Retinal pigment epithelial cell (primary cell): ENCODE data around the gene C16orf96.
"Not testable (repeated sequence)": the region's sequence is repeated elsewhere in the genome, so short reads cannot be mapped to it uniquely, and the experiment has no call there.

Experiments
- DNase-seq: peaks from one replicate; pipeline ENCODE4 v3.0.0-alpha.2; 2010; ENCODE audit warnings: low read depth
- H3K4me3 ChIP-seq: 2 replicates; pipeline ENCODE4 v1.5.1; 2011; ENCODE audit warnings: mild to moderate bottlenecking, low read length, control low read depth, moderate library complexity
- TF ChIP-seq, protein P1 (sequence below): conservative IDR thresholded peaks from 2 replicates; pipeline ENCODE4 v1.5.1; 2011; ENCODE audit warnings: low read depth, low read length, control low read depth, inconsistent platforms

C16orf96 gene

DNA sequence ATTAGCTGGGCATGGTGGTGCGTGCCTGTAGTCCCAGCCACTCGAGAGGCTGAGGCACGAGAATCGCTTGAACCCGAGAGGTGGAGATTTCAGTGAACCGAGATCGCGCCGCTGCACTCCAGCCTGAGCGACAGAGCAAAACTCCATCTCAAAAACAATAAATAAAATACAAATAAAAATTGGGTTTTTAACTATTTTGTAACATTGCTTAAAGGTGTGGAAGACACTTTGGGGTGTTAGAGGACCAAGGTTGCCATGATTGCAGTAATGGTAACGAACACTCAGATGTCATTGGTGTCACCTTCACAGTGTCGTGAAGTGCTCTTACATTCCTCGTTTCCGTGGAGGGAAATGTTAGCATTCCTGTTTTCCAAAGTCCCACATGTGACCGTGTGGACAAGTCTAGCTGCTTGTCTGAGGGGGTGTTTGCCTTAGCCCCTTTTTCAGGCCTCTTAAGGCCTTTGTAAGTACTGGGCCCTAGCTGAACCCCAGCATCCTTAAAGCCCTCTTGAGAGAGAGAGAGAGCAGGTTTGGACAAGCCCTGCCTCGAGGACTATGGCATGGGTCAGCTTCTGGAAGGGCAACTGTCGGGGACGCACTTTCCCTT lies 8.6 kb downstream of the C16orf96 start:
- no peak overlapping the region for H3K4me3 ChIP-seq
- TF ChIP-seq, protein P1, sequence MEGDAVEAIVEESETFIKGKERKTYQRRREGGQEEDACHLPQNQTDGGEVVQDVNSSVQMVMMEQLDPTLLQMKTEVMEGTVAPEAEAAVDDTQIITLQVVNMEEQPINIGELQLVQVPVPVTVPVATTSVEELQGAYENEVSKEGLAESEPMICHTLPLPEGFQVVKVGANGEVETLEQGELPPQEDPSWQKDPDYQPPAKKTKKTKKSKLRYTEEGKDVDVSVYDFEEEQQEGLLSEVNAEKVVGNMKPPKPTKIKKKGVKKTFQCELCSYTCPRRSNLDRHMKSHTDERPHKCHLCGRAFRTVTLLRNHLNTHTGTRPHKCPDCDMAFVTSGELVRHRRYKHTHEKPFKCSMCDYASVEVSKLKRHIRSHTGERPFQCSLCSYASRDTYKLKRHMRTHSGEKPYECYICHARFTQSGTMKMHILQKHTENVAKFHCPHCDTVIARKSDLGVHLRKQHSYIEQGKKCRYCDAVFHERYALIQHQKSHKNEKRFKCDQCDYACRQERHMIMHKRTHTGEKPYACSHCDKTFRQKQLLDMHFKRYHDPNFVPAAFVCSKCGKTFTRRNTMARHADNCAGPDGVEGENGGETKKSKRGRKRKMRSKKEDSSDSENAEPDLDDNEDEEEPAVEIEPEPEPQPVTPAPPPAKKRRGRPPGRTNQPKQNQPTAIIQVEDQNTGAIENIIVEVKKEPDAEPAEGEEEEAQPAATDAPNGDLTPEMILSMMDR, result no peak
- no peak for DNase-seq

GRCh38 chr16:4566144-4566543 lies 10.0 kb downstream of the C16orf96 start:
- no peak for DNase-seq
- TF ChIP-seq, protein P1, result no peak
- no peak overlapping the region for H3K4me3 ChIP-seq

DNA sequence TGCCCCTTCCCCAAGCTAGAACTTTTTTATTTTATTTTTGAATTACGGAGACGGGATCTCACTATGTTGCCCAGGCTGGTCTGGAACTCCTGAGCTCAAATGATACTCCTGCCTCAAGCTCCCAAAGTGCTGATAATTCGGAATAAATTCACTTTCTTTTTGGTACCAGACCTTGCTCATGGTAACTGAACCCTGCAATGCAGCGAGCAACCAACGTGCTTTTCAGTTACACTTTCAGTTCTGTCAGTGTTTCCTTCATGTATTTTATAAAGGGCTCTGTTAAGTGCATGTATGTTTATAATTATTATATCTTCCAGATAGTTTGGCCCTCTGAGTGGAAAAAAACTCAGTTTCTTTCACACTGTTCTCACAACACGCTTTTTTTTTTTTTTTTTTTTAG lies 13.9 kb downstream of the C16orf96 start:
- no peak overlapping the region for H3K4me3 ChIP-seq
- no peak for DNase-seq
- TF ChIP-seq, protein P1, result no peak

DNA sequence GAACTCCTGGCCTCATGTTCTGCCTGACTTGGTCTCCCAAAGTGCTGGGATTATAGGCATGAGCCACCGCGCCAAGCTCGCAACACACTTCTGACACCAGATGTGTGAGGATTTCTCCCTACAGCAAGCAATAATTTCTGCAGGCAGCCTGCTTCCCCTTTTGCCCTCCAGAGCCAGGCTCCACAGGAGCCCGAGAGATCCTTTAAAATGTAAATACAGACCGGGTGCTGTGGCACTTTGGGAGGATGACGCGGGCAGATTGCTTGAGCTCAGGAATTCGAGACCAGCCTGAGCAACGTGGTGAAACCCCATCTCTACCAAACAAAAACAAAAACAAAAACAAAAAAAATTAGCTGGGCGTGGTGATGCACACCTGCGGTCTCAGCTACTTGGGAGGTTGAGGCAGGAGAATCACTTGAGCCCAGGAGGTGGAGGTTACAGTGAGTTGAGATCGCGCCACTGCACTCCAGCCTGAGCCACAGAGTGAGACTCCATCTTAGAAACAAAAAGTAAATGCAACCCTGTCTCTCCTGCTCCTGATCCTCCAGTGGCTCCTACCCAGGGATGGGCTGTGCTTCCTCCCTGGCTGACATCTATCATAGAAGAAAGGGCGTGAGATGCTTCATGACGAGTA lies 14.7 kb downstream of the C16orf96 start:
- H3K4me3 ChIP-seq, result no peak overlapping the region
- no peak for DNase-seq
- TF ChIP-seq, protein P1, result no peak

DNA sequence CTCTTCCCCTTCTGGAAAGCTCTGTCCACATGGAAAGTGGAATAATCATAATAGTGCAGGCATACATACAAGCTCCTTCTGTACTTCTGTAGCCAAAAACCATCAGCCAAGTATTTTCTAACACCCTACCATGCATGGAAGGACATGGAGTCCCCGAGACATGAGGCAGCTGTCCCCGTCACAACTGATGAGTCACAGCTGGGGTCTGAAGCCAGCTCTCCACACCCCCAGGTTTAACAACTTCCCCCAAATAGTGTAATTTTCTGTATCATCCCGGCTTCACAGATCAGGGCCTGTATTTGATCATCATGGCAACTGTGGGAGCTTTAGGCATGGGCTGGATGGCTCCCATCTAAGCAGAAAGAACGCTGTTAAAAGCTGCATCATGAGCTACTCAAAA lies 16.6 kb downstream of the C16orf96 start:
- TF ChIP-seq, protein P1, result no peak
- H3K4me3 ChIP-seq, result no peak overlapping the region
- DNase-seq, result no peak

DNA sequence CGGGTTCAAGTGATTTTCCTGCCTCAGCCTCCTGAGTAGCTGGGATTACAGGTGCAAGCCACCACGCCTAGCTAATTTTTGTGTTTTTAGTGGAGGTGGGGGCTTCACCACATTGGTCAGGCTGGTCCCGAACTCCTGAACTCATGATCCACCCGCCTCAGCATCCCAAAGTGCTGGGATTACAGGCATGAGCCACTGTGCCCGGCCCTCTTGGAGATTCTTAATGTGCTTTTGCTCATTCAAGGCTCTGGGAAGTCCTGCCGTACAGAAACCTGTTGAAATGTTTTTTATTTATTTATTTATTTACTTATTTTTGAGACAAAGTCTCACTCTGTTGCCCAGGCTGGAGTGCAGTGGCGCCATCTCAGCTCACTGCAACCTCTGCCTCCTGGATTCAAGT lies 17.8 kb downstream of the C16orf96 start:
- not testable (repeated sequence) for H3K4me3 ChIP-seq, DNase-seq

DNA sequence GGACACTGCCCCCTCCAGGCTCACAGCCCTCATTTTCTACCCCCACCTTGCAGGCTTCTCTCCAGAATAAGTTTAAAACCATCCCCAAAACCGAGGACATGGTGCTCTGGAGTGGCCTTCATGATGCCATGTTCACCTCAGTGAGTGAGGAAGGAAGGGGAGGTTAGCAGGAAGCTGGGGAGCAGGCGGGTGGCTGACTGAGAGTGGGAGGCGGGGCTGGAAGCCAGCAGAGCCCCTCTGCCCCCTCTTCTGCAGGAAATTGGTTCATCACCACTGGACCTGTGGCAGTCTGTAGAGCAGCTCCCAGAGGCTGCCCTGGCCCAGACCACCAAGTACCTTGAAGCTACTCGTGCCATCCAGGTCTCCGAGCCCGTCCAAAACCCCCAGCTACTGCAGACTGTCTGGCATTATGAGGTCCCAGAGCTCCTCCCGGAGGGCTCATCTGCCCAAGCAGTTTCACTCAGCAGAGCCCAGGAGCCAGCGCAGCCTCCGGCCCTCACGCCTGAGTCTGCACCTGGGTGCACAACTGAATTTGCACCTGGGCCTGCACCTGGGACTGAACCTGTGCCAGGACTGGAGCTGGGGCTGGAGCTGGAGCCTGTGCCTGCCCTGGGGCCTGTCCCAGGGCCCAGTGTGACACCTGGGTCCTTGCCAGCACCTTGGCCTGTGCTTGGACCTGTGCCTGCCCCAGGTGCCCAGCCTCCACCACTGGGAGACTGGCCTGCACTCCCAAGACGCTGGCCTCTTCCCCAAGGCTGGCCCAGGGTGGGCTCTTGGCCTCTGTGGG lies 19.0 kb downstream of the C16orf96 start:
- no peak for DNase-seq
- TF ChIP-seq, protein P1, result no peak
- no peak overlapping the region for H3K4me3 ChIP-seq
